IMR-90 (cell line): ENCODE data around the gene GPR161. TPM values are rescaled to one million over a fixed set of nuclear protein-coding genes. Genes with fewer than 3 reads are reported as not detected.

ENCODE experiments used
- ATAC-seq: fragments of 200-7000 bp; cut with Tn5 transposase; 2 replicates; pipeline ENCODE4 v1.9.1; 2020; ENCODE audit warnings: low read depth, mild to moderate bottlenecking, moderate library complexity
- BruUV-seq: library from RNA; stranded (reverse); fragments of 400-500 nt; replicated peaks from 2 replicates; lab custom pipeline; 2021; lab: Mats Ljungman, UMichigan
- CTCF ChIA-PET: fragments of 300-600 bp; formaldehyde crosslinking; extraction: SDS; loops from one replicate; lab custom pipeline; 2021; ENCODE audit warnings: antibody characterized with exemption; lab: Yijun Ruan, JAX
- POLR2A ChIA-PET: fragments of 300-600 bp; sonication (Branson Sonifier 250); formaldehyde crosslinking; loops from one replicate; lab custom pipeline; 2022; ENCODE audit warnings: antibody characterized with exemption; ENCODE audit not compliant: unreplicated experiment; lab: Charles Lee
- DNase-seq: peaks from one replicate; pipeline ENCODE4 v3.0.0; 2013
- H2AFZ ChIP-seq: replicated peaks from 2 replicates; pipeline ENCODE3; 2013; ENCODE audit warnings: low read length, mild to moderate bottlenecking; ENCODE audit not compliant: poor library complexity
- H2AK5ac ChIP-seq: 2 replicates; pipeline ENCODE4 v1.6.1; 2013; ENCODE audit warnings: low read depth, low read length, inconsistent platforms
- H2AK9ac ChIP-seq: replicated peaks from 2 replicates; pipeline ENCODE3; 2013; ENCODE audit warnings: mild to moderate bottlenecking, low read depth, low read length, moderate library complexity; ENCODE audit not compliant: poor library complexity
- H2BK120ac ChIP-seq: 2 replicates; pipeline ENCODE4 v1.6.1; 2013; ENCODE audit warnings: low read depth, low read length, inconsistent platforms
- H2BK15ac ChIP-seq: 3 replicates; pipeline ENCODE4 v1.6.1; 2013; ENCODE audit warnings: low read depth, low read length, inconsistent platforms
- H2BK20ac ChIP-seq: 2 replicates; pipeline ENCODE4 v1.6.1; 2013; ENCODE audit warnings: low read depth, mild to moderate bottlenecking, inconsistent platforms, low read length, moderate library complexity
- H2BK5ac ChIP-seq: 2 replicates; pipeline ENCODE4 v1.6.1; 2013; ENCODE audit warnings: mild to moderate bottlenecking, low read depth, low read length, inconsistent platforms; ENCODE audit not compliant: poor library complexity, severe bottlenecking
- H3K14ac ChIP-seq: replicated peaks from 2 replicates; pipeline ENCODE4 v1.6.1; 2013; ENCODE audit warnings: low read depth, low read length, inconsistent platforms
- H3K18ac ChIP-seq: 2 replicates; pipeline ENCODE4 v1.6.1; 2013; ENCODE audit warnings: low read depth, low read length, control low read depth
- H3K23ac ChIP-seq: 2 replicates; pipeline ENCODE4 v1.6.1; 2013; ENCODE audit warnings: low read depth, low read length, inconsistent platforms
- H3K27ac ChIP-seq: 2 replicates; pipeline ENCODE4 v1.5.1; 2013; ENCODE audit warnings: mild to moderate bottlenecking, control low read depth, low read length; ENCODE audit not compliant: insufficient read depth
- H3K27me3 ChIP-seq: 2 replicates; pipeline ENCODE4 v1.6.1; 2013; ENCODE audit warnings: low read length; ENCODE audit not compliant: control insufficient read depth, insufficient read depth
- H3K36me3 ChIP-seq: 2 replicates; pipeline ENCODE4 v1.6.1; 2013; ENCODE audit warnings: low read length, mixed read lengths; ENCODE audit not compliant: control insufficient read depth, insufficient read depth
- H3K4ac ChIP-seq: 2 replicates; pipeline ENCODE4 v1.6.1; 2013; ENCODE audit warnings: low read depth, low read length, inconsistent platforms
- H3K4me1 ChIP-seq: 2 replicates; pipeline ENCODE4 v1.6.1; 2013; ENCODE audit warnings: low read length, mixed read lengths; ENCODE audit not compliant: control insufficient read depth, insufficient read depth
- H3K4me2 ChIP-seq: 2 replicates; pipeline ENCODE4 v1.6.1; 2013; ENCODE audit warnings: low read depth, mild to moderate bottlenecking, control low read depth, low read length, moderate library complexity
- H3K4me3 ChIP-seq: 2 replicates; pipeline ENCODE4 v1.5.1; 2013; ENCODE audit warnings: low read depth, mild to moderate bottlenecking, control low read depth, low read length, moderate library complexity; ENCODE audit not compliant: insufficient read depth
- H3K56ac ChIP-seq: 2 replicates; pipeline ENCODE4 v1.6.1; 2013; ENCODE audit warnings: low read length, inconsistent platforms; ENCODE audit not compliant: insufficient read depth; ENCODE audit errors: extremely low read depth
- H3K79me1 ChIP-seq, 2 experiments: 2 replicates each; pipeline ENCODE4 v1.6.1; 2013; ENCODE audit warnings: low read length in 2 of 2, inconsistent platforms in 1 of 2, low read depth in 1 of 2
- H3K9ac ChIP-seq: 2 replicates; pipeline ENCODE4 v1.6.1; 2013; ENCODE audit warnings: low read depth, low read length, control low read depth
- H3K9me1 ChIP-seq: 2 replicates; pipeline ENCODE4 v1.6.1; 2013; ENCODE audit warnings: low read length, inconsistent platforms; ENCODE audit not compliant: insufficient read depth
- H3K9me3 ChIP-seq: 2 replicates; pipeline ENCODE4 v1.6.1; 2013; ENCODE audit warnings: low read length; ENCODE audit not compliant: control insufficient read depth, insufficient read depth
- H4K20me1 ChIP-seq: 2 replicates; pipeline ENCODE4 v1.6.1; 2013; ENCODE audit warnings: low read length, inconsistent platforms; ENCODE audit not compliant: insufficient read depth
- H4K5ac ChIP-seq: 2 replicates; pipeline ENCODE4 v1.6.1; 2013; ENCODE audit warnings: mild to moderate bottlenecking, low read depth, low read length, control low read depth
- H4K8ac ChIP-seq, 2 experiments: 2 replicates each; pipeline ENCODE4 v1.6.1; 2013; ENCODE audit warnings: low read depth in 2 of 2, low read length in 2 of 2, control low read depth in 1 of 2, inconsistent platforms in 1 of 2
- H4K91ac ChIP-seq: 2 replicates; pipeline ENCODE4 v1.6.1; 2013; ENCODE audit warnings: low read depth, low read length, inconsistent platforms; ENCODE audit not compliant: insufficient read depth
- BHLHE40 ChIP-seq: fragments of 150-350 bp; IDR thresholded peaks from 2 replicates; pipeline ENCODE4 v1.6.1; 2016; ENCODE audit warnings: mild to moderate bottlenecking, low read depth, low read length
- CEBPB ChIP-seq: IDR thresholded peaks from 2 replicates; pipeline ENCODE4 v1.6.1; 2012; ENCODE audit warnings: low read depth, low read length, improper control_type of control experiment
- CHD1 ChIP-seq: IDR thresholded peaks from 2 replicates; pipeline ENCODE4 v1.6.1; 2012; ENCODE audit warnings: low read depth, low read length, improper control_type of control experiment
- ELK1 ChIP-seq: fragments of 150-350 bp; IDR thresholded peaks from 2 replicates; pipeline ENCODE4 v1.6.1; 2016; ENCODE audit warnings: low read depth, mild to moderate bottlenecking, low read length, moderate library complexity, borderline replicate concordance
- MAZ ChIP-seq: IDR thresholded peaks from 2 replicates; pipeline ENCODE4 v1.6.1; 2012; ENCODE audit warnings: low read depth, mild to moderate bottlenecking, low read length, improper control_type of control experiment, moderate library complexity, borderline replicate concordance
- MXI1 ChIP-seq: IDR thresholded peaks from 2 replicates; pipeline ENCODE4 v1.6.1; 2012; ENCODE audit warnings: low read depth, mild to moderate bottlenecking, low read length, moderate library complexity, borderline replicate concordance
- NFE2L2 ChIP-seq: fragments of 150-350 bp; IDR thresholded peaks from 2 replicates; pipeline ENCODE4 v1.6.1; 2016; ENCODE audit warnings: low read depth, mild to moderate bottlenecking, low read length
- POLR2A ChIP-seq: IDR thresholded peaks from 2 replicates; pipeline ENCODE4 v1.6.1; 2012; ENCODE audit warnings: mild to moderate bottlenecking, low read depth, low read length
- RAD21 ChIP-seq: IDR thresholded peaks from 2 replicates; pipeline ENCODE4 v1.6.1; 2012; ENCODE audit warnings: low read length, improper control_type of control experiment
- RCOR1 ChIP-seq: IDR thresholded peaks from 2 replicates; pipeline ENCODE4 v1.6.1; 2012; ENCODE audit warnings: mild to moderate bottlenecking, low read length, improper control_type of control experiment; ENCODE audit not compliant: insufficient replicate concordance
- RFX5 ChIP-seq: IDR thresholded peaks from 2 replicates; pipeline ENCODE4 v1.8.0; 2012; ENCODE audit warnings: low read depth, mild to moderate bottlenecking, low read length, moderate library complexity
- WGBS, 2 experiments: methylation state at CpG; one replicate each; pipeline versions ENCODE4 v1.1.5 to v1.1.7; 2013; ENCODE audit warnings: missing lambda C conversion rate in 2 of 2; ENCODE audit not compliant: insufficient read length in 1 of 2; ENCODE audit errors: extremely low coverage in 2 of 2; 5-methylcytosine and 5-hydroxymethylcytosine counted together
- dilution Hi-C: fragments of 300-500 bp; cut with HindIII; formaldehyde crosslinking; loops from one replicate; pipeline ENCODE4 v1.14.3; 2018; ENCODE audit warnings: low sequenced_read_pairs; ENCODE audit not compliant: unreplicated experiment
- in situ Hi-C: fragments of 300-500 bp; cut with MboI; formaldehyde crosslinking; loops from 3 replicates; pipeline ENCODE4 v1.14.3; 2019; ENCODE audit warnings: low sequenced_read_pairs, inconsistent platforms, mixed read lengths
- intact Hi-C: fragments of 100-400 bp; cut with micrococcal nuclease; formaldehyde crosslinking; loops from 2 replicates; pipeline ENCODE4 v1.10.0; 2022
- polyA plus RNA-seq, 3 experiments: library from polyadenylated mRNA; depleted of rRNA; stranded (reverse); fragments of >200 nt; gene quantifications; 2 replicates each; pipeline ENCODE4 v1.2.3, GENCODE V29; 2012; ENCODE audit warnings: low replicate concordance in 1 of 3
- total RNA-seq: library from RNA; depleted of rRNA; stranded (reverse); fragments of >200 nt; gene quantifications from 2 replicates; pipeline ENCODE4 v1.2.3, GENCODE V29; 2012
- TF ChIP-seq, protein P1 (sequence below): fragments of 150-350 bp; IDR thresholded peaks from 2 replicates; pipeline ENCODE4 v1.6.1; 2017; ENCODE audit warnings: mild to moderate bottlenecking, antibody characterized with exemption, low read length, low read depth

Gene GPR161
- total and polyA plus RNA-seq, 2 of the 4 experiments (the other 2 are of a cell fraction): 12.5 to 13.3 TPM

GRCh38 chr1:168096296-168097165 lies 40.2 kb downstream of the GPR161 start (continued):
- TF ChIP-seq RAD21: no peak

DNA sequence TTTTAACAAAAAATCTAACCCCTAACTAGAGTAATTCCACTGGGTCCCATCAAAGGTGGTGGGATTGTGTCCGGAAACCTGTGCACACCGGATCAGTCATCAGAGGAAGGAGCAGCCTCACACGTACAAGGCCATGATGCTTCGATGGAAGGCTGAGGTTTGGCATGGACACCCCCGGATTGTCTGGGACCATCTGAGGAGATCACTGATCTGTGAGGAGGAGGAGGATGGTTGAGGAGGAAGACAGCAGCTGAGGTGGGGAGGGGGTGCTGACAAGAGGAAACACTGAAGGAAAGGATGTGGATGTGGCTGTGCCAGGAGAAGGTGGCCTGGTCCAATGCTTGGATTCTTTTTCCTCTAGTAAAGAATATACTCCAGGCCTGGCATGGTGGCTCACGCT lies 41.3 kb downstream of the GPR161 start:
- no peak overlapping the region for H3K23ac ChIP-seq
- no peak overlapping the region for H3K4me2 ChIP-seq
- dilution Hi-C loops: no loop called here
- H3K9me3 ChIP-seq: no peaks in the 10 kb centered on the region
- ATAC-seq (no peak), DNase-seq (no peak)
- intact Hi-C loops: no loop called here
- H3K4me3 ChIP-seq: no peak overlapping the region
- H3K18ac ChIP-seq: no peak overlapping the region
- H2BK20ac ChIP-seq: no peak overlapping the region
- no peak overlapping the region for H2BK5ac ChIP-seq
- no peak overlapping the region for H4K5ac ChIP-seq
- H4K8ac ChIP-seq: no peak overlapping the region
- H2AK9ac ChIP-seq: peak overlapping the region; percentile 15
- BruUV-seq: no TSS peak
- H2BK120ac ChIP-seq: no peak overlapping the region
- H3K56ac ChIP-seq: no peak overlapping the region
- no peak overlapping the region for H3K4ac ChIP-seq
- 93% methylated on average over 3 of the region's 6 CpGs; no CpG with 5 or more reads in 1 of the 2 experiments for WGBS, 2 experiments
- H3K79me1 ChIP-seq: no peaks in the 10 kb centered on the region; a peak in 1 of 4 replicates
- no peak for TF ChIP-seq CHD1
- TF ChIP-seq MXI1: no peak
- no peak for TF ChIP-seq CEBPB
- no peak for TF ChIP-seq MAZ
- TF ChIP-seq, protein P1, sequence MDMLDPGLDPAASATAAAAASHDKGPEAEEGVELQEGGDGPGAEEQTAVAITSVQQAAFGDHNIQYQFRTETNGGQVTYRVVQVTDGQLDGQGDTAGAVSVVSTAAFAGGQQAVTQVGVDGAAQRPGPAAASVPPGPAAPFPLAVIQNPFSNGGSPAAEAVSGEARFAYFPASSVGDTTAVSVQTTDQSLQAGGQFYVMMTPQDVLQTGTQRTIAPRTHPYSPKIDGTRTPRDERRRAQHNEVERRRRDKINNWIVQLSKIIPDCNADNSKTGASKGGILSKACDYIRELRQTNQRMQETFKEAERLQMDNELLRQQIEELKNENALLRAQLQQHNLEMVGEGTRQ: no peak
- TF ChIP-seq ELK1: no peak
- no peak for TF ChIP-seq NFE2L2
- TF ChIP-seq POLR2A: no peak
- no peak for TF ChIP-seq BHLHE40
- no peak for TF ChIP-seq RFX5
- no peak for TF ChIP-seq RCOR1
- no peak overlapping the region for H4K91ac ChIP-seq
- CTCF ChIA-PET: interaction anchor here (0.9 to 1.4 kb wide), 2 partner anchors 16 to 43 kb away, joined by 3 to 4 read pairs; no protein-coding TSS in a partner anchor
- POLR2A ChIA-PET: no interaction called here
- no peak overlapping the region for H2AFZ ChIP-seq
- peaks cover 2% of the 10 kb centered on the region; the same call in 1 of the 2 replicates for H3K4me1 ChIP-seq
- H2AK5ac ChIP-seq: no peak overlapping the region
- H3K27me3 ChIP-seq: no peaks in the 10 kb centered on the region
- peaks cover 23% of the 10 kb centered on the region for H3K36me3 ChIP-seq
- no peaks in the 10 kb centered on the region; the same call in 1 of the 2 replicates for H3K9me1 ChIP-seq
- H3K27ac ChIP-seq: no peak overlapping the region
- no peak overlapping the region for H2BK15ac ChIP-seq
- no peak overlapping the region for H3K9ac ChIP-seq
- H3K14ac ChIP-seq: no peak overlapping the region
- no peaks in the 10 kb centered on the region for H4K20me1 ChIP-seq
- in situ Hi-C loops: no loop called here
